Neutrophil (primary cell): Measurements from ENCODE around the gene SPATA20.

Experiments used
- H3K27ac ChIP-seq: fragments of 200-600 bp; sonication (generic); 2 replicates; pipeline ENCODE4 v1.5.1; 2016; ENCODE audit warnings: mild to moderate bottlenecking, moderate library complexity
- H3K27me3 ChIP-seq: fragments of 200-600 bp; sonication (generic); 2 replicates; pipeline ENCODE4 v1.6.0; 2016; ENCODE audit warnings: mild to moderate bottlenecking
- H3K36me3 ChIP-seq: fragments of 200-600 bp; sonication (generic); 2 replicates; pipeline ENCODE4 v1.5.1; 2017
- H3K4me1 ChIP-seq, 2 experiments: fragments of 200-600 bp in 1 of 2; sonication (generic) in 1 of 2; 1 replicate in 1 of 2; 2 replicates in 1 of 2; pipeline versions ENCODE4 v1.5.1 to v1.6.1; 2013 to 2016; ENCODE audit warnings: low read depth in 1 of 2, low read length in 1 of 2, mild to moderate bottlenecking in 1 of 2, moderate library complexity in 1 of 2; ENCODE audit not compliant: control insufficient read depth in 1 of 2, insufficient read depth in 1 of 2
- H3K4me3 ChIP-seq, 2 experiments: fragments of 200-600 bp in 1 of 2; sonication (generic) in 1 of 2; 1 replicate in 1 of 2; 2 replicates in 1 of 2; pipeline ENCODE4 v1.5.1; 2013 to 2016; ENCODE audit warnings: low read depth in 1 of 2, low read length in 1 of 2, mild to moderate bottlenecking in 1 of 2, moderate library complexity in 1 of 2
- H3K9me3 ChIP-seq: fragments of 200-600 bp; sonication (generic); 2 replicates; pipeline ENCODE4 v1.5.1; 2016
- CTCF ChIP-seq: fragments of 200-600 bp; sonication (generic); IDR thresholded peaks from 2 replicates; pipeline ENCODE4 v1.5.1; 2016; ENCODE audit warnings: antibody characterized with exemption

Gene SPATA20

DNA sequence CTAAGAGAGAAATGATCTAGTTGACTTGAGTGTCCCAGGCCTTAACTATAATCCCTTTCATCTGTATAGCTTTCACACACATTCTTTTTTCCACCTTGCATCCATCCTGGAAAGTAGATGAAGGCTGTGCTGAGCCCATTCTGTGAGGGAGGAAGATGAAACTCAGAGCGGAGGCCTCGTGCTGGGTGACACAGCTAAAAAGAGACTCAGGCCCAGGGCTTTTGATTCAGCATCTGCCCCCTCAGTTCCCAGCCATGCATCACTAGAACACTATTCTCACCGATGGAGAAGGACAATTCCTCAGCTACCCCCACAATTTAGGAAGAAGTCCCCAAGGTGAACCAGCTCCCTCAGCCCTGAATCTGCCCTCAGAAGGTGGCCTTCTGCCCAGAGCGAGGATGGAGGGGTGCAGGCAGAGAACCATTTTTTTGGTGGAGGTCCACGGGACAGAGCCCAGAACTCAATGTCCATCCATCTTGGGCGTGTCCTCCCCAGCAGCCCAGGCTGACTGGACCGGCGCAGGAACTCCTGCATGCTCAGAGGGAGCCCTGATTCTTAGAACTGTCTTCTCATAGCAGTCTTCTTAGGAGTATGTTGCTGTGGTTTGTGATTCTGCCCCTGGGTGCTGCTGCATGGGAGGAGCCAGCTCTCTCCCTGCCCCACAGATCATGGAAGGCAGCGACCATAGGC, 44.5 kb upstream of the SPATA20 start:
- no peaks in the 10 kb centered on the region for H3K9me3 ChIP-seq
- H3K27me3 ChIP-seq, result peaks cover 13% of the 10 kb centered on the region
- no peak overlapping the region for H3K27ac ChIP-seq
- peaks cover 0 to 6% of the 10 kb centered on the region in 2 experiments for H3K4me1 ChIP-seq
- H3K36me3 ChIP-seq, result no peaks in the 10 kb centered on the region
- no peak overlapping the region for H3K4me3 ChIP-seq
- no peak for TF ChIP-seq CTCF

GRCh38 chr17:50505591-50506130, 41.3 kb upstream of the SPATA20 start:
- Histone ChIP-seq H3K4me3 (no peak overlapping the region), H3K36me3 (no peaks in the 10 kb centered on the region), H3K9me3 (no peaks in the 10 kb centered on the region), H3K4me1 (peaks cover 7 to 13% of the 10 kb centered on the region in 2 experiments), H3K27me3 (peaks cover 17% of the 10 kb centered on the region), H3K27ac (no peak overlapping the region)
- TF ChIP-seq CTCF, result no peak

- TF ChIP-seq CTCF, result no peak
- H3K27me3 ChIP-seq, result peaks cover 17% of the 10 kb centered on the region
- no peaks in the 10 kb centered on the region for H3K36me3 ChIP-seq
- H3K4me1 ChIP-seq, result peaks cover 7 to 13% of the 10 kb centered on the region in 2 experiments
- no peak overlapping the region for H3K27ac ChIP-seq
- H3K9me3 ChIP-seq, result no peaks in the 10 kb centered on the region
- no peak overlapping the region for H3K4me3 ChIP-seq
These were observed 40.7 kb upstream of the SPATA20 start for GRCh38 chr17:50506298-50506697.

- peak; percentile 14 for TF ChIP-seq CTCF
- peaks cover 14% of the 10 kb centered on the region for H3K27me3 ChIP-seq
These were observed 39.0 kb upstream of the SPATA20 start, which contains the start of gene MYCBPAP for GRCh38 chr17:50507871-50508572. MYCBPAP (plus strand) TSS chr17:50508439; CDS start chr17:50508675, 236 bp downstream.

GRCh38 chr17:50508573-50509460, 38.2 kb upstream of the SPATA20 start:
- H3K27me3 ChIP-seq, result peaks cover 6% of the 10 kb centered on the region
- peaks cover 7 to 12% of the 10 kb centered on the region in 2 experiments for H3K4me1 ChIP-seq
- H3K9me3 ChIP-seq, result no peaks in the 10 kb centered on the region
- TF ChIP-seq CTCF, result no peak
- no peaks in the 10 kb centered on the region for H3K36me3 ChIP-seq
- peak overlapping the region; percentile 11 for H3K27ac ChIP-seq
- H3K4me3 ChIP-seq, result peak overlapping the region; percentile 70 to 80

More at GRCh38 chr17:50507871-50508572, 39.0 kb upstream of the SPATA20 start, which contains the start of gene MYCBPAP:
- peak within 1 kb of the TSS; percentile 11 for H3K27ac ChIP-seq
- no peaks in the 10 kb centered on the region for H3K36me3 ChIP-seq
- no peaks in the 10 kb centered on the region for H3K9me3 ChIP-seq
- peak within 1 kb of the TSS; percentile 70 to 80 for H3K4me3 ChIP-seq
- peaks cover 7 to 13% of the 10 kb centered on the region in 2 experiments for H3K4me1 ChIP-seq
